Breast epithelium (tissue), 4 donors: Measurements from ENCODE around the gene S100P. TPM values are rescaled to one million over a fixed set of nuclear protein-coding genes. Genes with fewer than 3 reads are reported as not detected.

Experiments
- DNase-seq, 2 donors: peaks; one replicate each; pipeline ENCODE4 v3.0.0-alpha.2; 2019; ENCODE audit warnings: low spot score in 2 of 2
- H3K27ac ChIP-seq, 2 donors: fragments of 200-600 bp; sonication (generic) in 1 of 2; one replicate each; pipeline ENCODE4 v1.5.1; 2016 to 2019; ENCODE audit warnings: mild to moderate bottlenecking in 1 of 2
- H3K27me3 ChIP-seq, 2 donors: fragments of 200-600 bp; sonication (generic) in 1 of 2; one replicate each; pipeline versions ENCODE4 v1.5.1 to v1.6.0; 2017 to 2019; ENCODE audit warnings: control low read depth in 1 of 2, mild to moderate bottlenecking in 1 of 2
- H3K36me3 ChIP-seq: fragments of 200-600 bp; one replicate; pipeline ENCODE4 v1.5.1; 2019
- H3K4me1 ChIP-seq, 2 donors: fragments of 200-600 bp; sonication (generic); one replicate each; pipeline ENCODE4 v1.5.1; 2016 to 2019; ENCODE audit warnings: control low read depth in 1 of 2
- H3K4me3 ChIP-seq, 3 donors: fragments of 200-600 bp; sonication (generic); 1 replicate in 2 of 3; 2 replicates in 1 of 3; pipeline ENCODE4 v1.5.1; 2016 to 2019; ENCODE audit warnings: mild to moderate bottlenecking in 3 of 3, moderate library complexity in 2 of 3
- H3K9me3 ChIP-seq, 2 donors: fragments of 200-600 bp; sonication (generic) in 1 of 2; one replicate each; pipeline ENCODE4 v1.5.1; 2016 to 2019; ENCODE audit warnings: control low read depth in 1 of 2
- CTCF ChIP-seq, 3 donors: fragments of 450-650 bp; IDR thresholded peaks; one replicate each; pipeline ENCODE4 v1.5.1; 2016 to 2017; ENCODE audit warnings: antibody characterized with exemption in 3 of 3, mild to moderate bottlenecking in 3 of 3, moderate library complexity in 3 of 3
- POLR2A ChIP-seq: fragments of 450-650 bp; IDR thresholded peaks from one replicate; pipeline ENCODE4 v1.6.1; 2016; ENCODE audit warnings: antibody characterized with exemption, mild to moderate bottlenecking, moderate library complexity
- POLR2AphosphoS5 ChIP-seq, 3 donors: sonication (generic); formaldehyde crosslinking; IDR thresholded peaks; one replicate each; pipeline ENCODE4 v1.6.1; 2017; ENCODE audit warnings: antibody characterized with exemption in 3 of 3
- intact Hi-C: fragments of 100-400 bp; cut with DNase I; formaldehyde crosslinking; loops from one replicate; pipeline ENCODE4 v1.15.1; 2023; ENCODE audit warnings: low total_unique reads
- total RNA-seq, 3 donors: library from RNA; depleted of rRNA; stranded (reverse); fragments of >200 nt; gene quantifications; one replicate each; pipeline ENCODE4 v1.1.0, GENCODE V29; 2016

S100P gene
- total RNA-seq, 3 donors from 2014 or later: 0.29 to 0.98 TPM; not detected in 1

- H3K36me3 ChIP-seq: no peaks in the 10 kb centered on the region
- no peaks in the 10 kb centered on the region for H3K9me3 ChIP-seq
- peak overlapping the region; percentile 64 to 84 for H3K27ac ChIP-seq
- peak overlapping the region; percentile 43 to 75 (median 57) for H3K4me3 ChIP-seq
- H3K27me3 ChIP-seq: no peaks in the 10 kb centered on the region
- peak in 1 of 2 donors; percentile 56 for DNase-seq
- no peaks in the 10 kb centered on the region for H3K4me1 ChIP-seq
- no peak for TF ChIP-seq POLR2AphosphoS5 (IDR thresholded peaks at IDR 0.05)
- intact Hi-C loops: no loop called here
These were observed 35.0 kb upstream of the S100P start for GRCh38 chr4:6658597-6659075.

- Histone ChIP-seq H3K4me1 (no peaks in the 10 kb centered on the region), H3K27me3 (no peaks in the 10 kb centered on the region), H3K4me3 (no peak overlapping the region), H3K36me3 (no peaks in the 10 kb centered on the region), H3K9me3 (no peaks in the 10 kb centered on the region), H3K27ac (no peak overlapping the region)
- no peak for DNase-seq
- TF ChIP-seq POLR2A: no peak
- TF ChIP-seq CTCF (IDR thresholded peaks at IDR 0.05): no peak
- TF ChIP-seq POLR2AphosphoS5 (IDR thresholded peaks at IDR 0.05): no peak
- intact Hi-C loops: no loop called here
These were observed 33.8 kb upstream of the S100P start for GRCh38 chr4:6659897-6660296.

GRCh38 chr4:6660430-6660829, 33.2 kb upstream of the S100P start:
- Histone ChIP-seq H3K36me3 (no peaks in the 10 kb centered on the region), H3K4me3 (no peak overlapping the region), H3K4me1 (no peaks in the 10 kb centered on the region), H3K27me3 (no peaks in the 10 kb centered on the region), H3K27ac (no peak overlapping the region), H3K9me3 (no peaks in the 10 kb centered on the region)
- TF ChIP-seq POLR2A: no peak
- TF ChIP-seq CTCF (IDR thresholded peaks at IDR 0.05): no peak
- TF ChIP-seq POLR2AphosphoS5 (IDR thresholded peaks at IDR 0.05): no peak
- intact Hi-C loops: no loop called here
- DNase-seq: no peak

- Histone ChIP-seq H3K4me3 (no peak overlapping the region), H3K9me3 (no peaks in the 10 kb centered on the region), H3K27ac (no peak overlapping the region), H3K27me3 (no peaks in the 10 kb centered on the region), H3K4me1 (no peaks in the 10 kb centered on the region), H3K36me3 (no peaks in the 10 kb centered on the region)
- intact Hi-C loops: no loop called here
- DNase-seq: no peak
- TF ChIP-seq POLR2A (no peak), POLR2AphosphoS5 (IDR thresholded peaks at IDR 0.05) (no peak), CTCF (IDR thresholded peaks at IDR 0.05) (no peak)
These were observed 31.1 kb upstream of the S100P start for GRCh38 chr4:6662591-6662990.

GRCh38 chr4:6663596-6664393, 29.9 kb upstream of the S100P start:
- no peak for TF ChIP-seq POLR2AphosphoS5 (IDR thresholded peaks at IDR 0.05)
- TF ChIP-seq POLR2A: no peak
- no peak for TF ChIP-seq CTCF (IDR thresholded peaks at IDR 0.05)
- H3K9me3 ChIP-seq: no peaks in the 10 kb centered on the region
- H3K36me3 ChIP-seq: no peaks in the 10 kb centered on the region
- no peaks in the 10 kb centered on the region for H3K4me1 ChIP-seq
- no peak for DNase-seq
- no peak overlapping the region for H3K27ac ChIP-seq
- peak overlapping the region; percentile 35 to 64 (median 37) for H3K4me3 ChIP-seq
- intact Hi-C loops: loop anchor here (1.0 kb wide), 1 partner anchor 22 kb away; no protein-coding TSS in a partner anchor
- no peaks in the 10 kb centered on the region for H3K27me3 ChIP-seq
